Naive thymus-derived CD4-positive, alpha-beta T cell (primary cell): ENCODE data around the gene ATF2. TPM values are rescaled to one million over a fixed set of nuclear protein-coding genes. Genes with fewer than 3 reads are reported as not detected.
A peak's percentile ranks its signal among the peaks of the same experiment; 100 is the strongest.

Experiments used
- ATAC-seq: fragments of 150-1000 bp; cut with Tn5 transposase; 2 replicates; pipeline ENCODE4 v1.10.0; 2021; ENCODE audit warnings: mild to moderate bottlenecking, moderate library complexity
- CTCF ChIA-PET: fragments of 350-600 bp; sonication (Branson Sonifier 250); formaldehyde crosslinking; loops from one replicate; lab custom pipeline; 2021; ENCODE audit warnings: antibody characterized with exemption; lab: Charles Lee
- POLR2A ChIA-PET: fragments of 350-600 bp; sonication (Branson Sonifier 250); formaldehyde crosslinking; loops from one replicate; lab custom pipeline; 2021; ENCODE audit warnings: antibody characterized with exemption, inconsistent platforms; lab: Charles Lee
- DNase-seq, 9 donors: peaks; one replicate each; pipeline versions ENCODE4 v3.0.0 to v3.0.0-alpha.2; 2020 to 2022; ENCODE audit warnings: mixed read lengths in 1 of 9
- H3K27ac ChIP-seq: one replicate; pipeline ENCODE4 v1.7.0; 2013; ENCODE audit warnings: mild to moderate bottlenecking, low read depth, low read length, moderate library complexity
- H3K27me3 ChIP-seq, 2 donors: one replicate each; pipeline ENCODE4 v1.7.0; 2013; ENCODE audit warnings: low read length in 2 of 2, mild to moderate bottlenecking in 2 of 2, moderate library complexity in 2 of 2; ENCODE audit not compliant: control insufficient read depth in 2 of 2, insufficient read depth in 2 of 2
- H3K36me3 ChIP-seq, 3 experiments: 1 replicate in 2 of 3; 2 replicates in 1 of 3; pipeline ENCODE4 v1.7.0; 2013; ENCODE audit warnings: low read length in 3 of 3, mild to moderate bottlenecking in 3 of 3, moderate library complexity in 1 of 3; ENCODE audit not compliant: insufficient read depth in 3 of 3, control insufficient read depth in 2 of 3
- H3K4me1 ChIP-seq, 2 donors: one replicate each; pipeline ENCODE4 v1.7.0; 2013; ENCODE audit warnings: low read length in 2 of 2, mild to moderate bottlenecking in 2 of 2, moderate library complexity in 1 of 2; ENCODE audit not compliant: control insufficient read depth in 2 of 2, insufficient read depth in 2 of 2
- H3K4me3 ChIP-seq: 2 replicates; pipeline ENCODE4 v1.7.0; 2013; ENCODE audit warnings: mild to moderate bottlenecking, low read length
- H3K9me3 ChIP-seq, 3 experiments: 1 replicate in 2 of 3; 2 replicates in 1 of 3; pipeline ENCODE4 v1.7.0; 2013; ENCODE audit warnings: low read length in 3 of 3; ENCODE audit not compliant: control insufficient read depth in 2 of 3
- H3K27ac Mint-ChIP-seq, 9 donors: one replicate each; pipeline ENCODE4 v1.8.0; 2020 to 2022; ENCODE audit warnings: mixed read lengths in 9 of 9, mild to moderate bottlenecking in 8 of 9, moderate library complexity in 5 of 9, inconsistent platforms in 2 of 9
- H3K27me3 Mint-ChIP-seq, 5 donors: one replicate each; pipeline ENCODE4 v1.8.0; 2021 to 2022; ENCODE audit warnings: mixed read lengths in 5 of 5, mild to moderate bottlenecking in 1 of 5
- H3K36me3 Mint-ChIP-seq, 5 donors: one replicate each; pipeline ENCODE4 v1.8.0; 2020 to 2022; ENCODE audit warnings: mixed read lengths in 5 of 5, mild to moderate bottlenecking in 3 of 5, inconsistent platforms in 1 of 5
- H3K4me1 Mint-ChIP-seq, 7 donors: one replicate each; pipeline ENCODE4 v1.8.0; 2020 to 2022; ENCODE audit warnings: mixed read lengths in 7 of 7, mild to moderate bottlenecking in 3 of 7, inconsistent platforms in 1 of 7
- H3K4me3 Mint-ChIP-seq, 10 donors: one replicate each; pipeline ENCODE4 v1.8.0; 2020 to 2022; ENCODE audit warnings: mild to moderate bottlenecking in 10 of 10, mixed read lengths in 10 of 10, moderate library complexity in 6 of 10, inconsistent platforms in 2 of 10
- H3K9me3 Mint-ChIP-seq, 11 donors: one replicate each; pipeline ENCODE4 v1.8.0; 2020 to 2022; ENCODE audit warnings: mixed read lengths in 11 of 11, mild to moderate bottlenecking in 4 of 11, inconsistent platforms in 1 of 11, moderate library complexity in 1 of 11
- intact Hi-C, 2 donors: fragments of 100-400 bp; cut with micrococcal nuclease; formaldehyde crosslinking; loops; one replicate each; pipeline ENCODE4 v1.15.1; 2023
- polyA plus RNA-seq, 2 donors: library from polyadenylated mRNA; unstranded; fragments of 300-500 nt; fragmentation: Illumina TruSeq; gene quantifications; one replicate each; pipeline ENCODE4 v1.2.3, GENCODE V29; 2021
- total RNA-seq, 6 experiments: library from RNA in 5 of 6; stranded (reverse) in 5 of 6; gene quantifications; 1 replicate in 5 of 6; 2 replicates in 1 of 6; pipeline ENCODE4 v1.2.3 and lab custom pipeline; 2021 to 2026

Gene ATF2
- total and polyA plus RNA-seq, 7 experiments from 2014 or later = 29.6 to 67.2 (median 58.7) TPM

- Mint-ChIP-seq H3K4me3 (peak overlapping the region in 1 of 10 donors; percentile 65), H3K36me3 (peaks cover 3 to 20% (median 7%) of the 10 kb centered on the region in 5 donors), H3K27me3 (no peaks in the 10 kb centered on the region), H3K27ac (peak overlapping the region in 2 of 9 donors; percentile 28 to 86), H3K9me3 (no peaks in the 10 kb centered on the region), H3K4me1 (peaks cover 17 to 71% (median 55%) of the 10 kb centered on the region in 7 donors)
- Histone ChIP-seq H3K27ac (no peak overlapping the region), H3K27me3 (no peaks in the 10 kb centered on the region), H3K9me3 (no peaks in the 10 kb centered on the region), H3K4me1 (peaks cover 4 to 5% of the 10 kb centered on the region in 2 donors), H3K4me3 (no peak overlapping the region), H3K36me3 (peaks cover 0 to 1% (median 0%) of the 10 kb centered on the region in 3 experiments)
- ChIA-PET CTCF (interaction anchor here (0.7 kb wide), 1 partner anchor 611 kb away, joined by 8 read pairs; no protein-coding TSS in a partner anchor), POLR2A (interaction anchor here (1.6 kb wide), 1 partner anchor 17 kb away, joined by 4 read pairs; no protein-coding TSS in a partner anchor)
- intact Hi-C loops = loop anchor here in 1 of 2 donors (5.0 kb wide), 1 partner anchor 42 kb away; no protein-coding TSS in a partner anchor
- no peak for DNase-seq
- no peak for ATAC-seq
Observed at GRCh38 chr2:175154661-175155082, 13.3 kb downstream of the ATF2 start.

DNA sequence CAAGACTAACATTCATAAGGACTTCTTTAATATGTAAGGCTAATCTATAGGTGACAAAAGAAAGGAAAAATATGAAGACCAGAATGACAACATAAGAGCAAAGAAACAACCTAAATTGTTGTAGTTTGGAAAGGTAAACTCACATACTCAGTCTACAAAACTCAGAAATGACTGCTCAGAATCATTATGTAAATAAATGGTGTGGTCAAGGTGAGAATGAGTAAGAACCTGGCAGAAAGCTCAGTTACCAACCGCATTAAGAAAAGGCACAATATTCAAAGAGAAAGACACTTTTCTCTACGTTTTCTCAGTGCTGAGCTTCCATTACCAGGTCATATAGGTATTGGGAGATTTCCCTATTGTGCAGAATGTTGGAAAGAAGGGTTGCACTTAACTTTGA is 15.8 kb downstream of the ATF2 start:
- Mint-ChIP-seq H3K27me3 (no peaks in the 10 kb centered on the region), H3K4me1 (peaks cover 16 to 81% (median 68%) of the 10 kb centered on the region in 7 donors), H3K4me3 (no peak overlapping the region), H3K9me3 (no peaks in the 10 kb centered on the region), H3K27ac (peak overlapping the region in 2 of 9 donors; percentile 32 to 61), H3K36me3 (peaks cover 9 to 31% (median 17%) of the 10 kb centered on the region in 5 donors)
- peaks cover 0 to 6% (median 0%) of the 10 kb centered on the region in 3 experiments for H3K36me3 ChIP-seq
- intact Hi-C loops = loop anchor here in 1 of 2 donors (5.0 kb wide), 1 partner anchor 40 kb away; no protein-coding TSS in a partner anchor
- ATAC-seq (no peak), DNase-seq (no peak)
- CTCF ChIA-PET = no interaction called here
- POLR2A ChIA-PET = interaction anchor here (0.6 kb wide), 1 partner anchor 36 kb away, joined by 4 read pairs; no protein-coding TSS in a partner anchor
- no peaks in the 10 kb centered on the region for H3K9me3 ChIP-seq
- no peak overlapping the region for H3K4me3 ChIP-seq
- H3K27me3 ChIP-seq = no peaks in the 10 kb centered on the region
- peaks cover 4 to 5% of the 10 kb centered on the region in 2 donors for H3K4me1 ChIP-seq
- H3K27ac ChIP-seq = no peak overlapping the region

- H3K36me3 ChIP-seq = peaks cover 0 to 6% (median 0%) of the 10 kb centered on the region in 3 experiments
- H3K4me3 ChIP-seq = no peak overlapping the region
- DNase-seq (no peak), ATAC-seq (no peak)
- Mint-ChIP-seq H3K9me3 (no peaks in the 10 kb centered on the region), H3K36me3 (peaks cover 9 to 28% (median 17%) of the 10 kb centered on the region in 5 donors), H3K27me3 (no peaks in the 10 kb centered on the region), H3K4me3 (no peak overlapping the region), H3K27ac (peak overlapping the region in 2 of 9 donors; percentile 32 to 61), H3K4me1 (peaks cover 15 to 77% (median 67%) of the 10 kb centered on the region in 7 donors)
- H3K4me1 ChIP-seq = peaks cover 4 to 5% of the 10 kb centered on the region in 2 donors
- intact Hi-C loops = loop anchor here in 1 of 2 donors (5.0 kb wide), 1 partner anchor 39 kb away; no protein-coding TSS in a partner anchor
- no peak overlapping the region for H3K27ac ChIP-seq
- H3K9me3 ChIP-seq = no peaks in the 10 kb centered on the region
- ChIA-PET POLR2A (no interaction called here), CTCF (interaction anchor here (0.7 kb wide), 1 partner anchor 678 kb away, joined by 3 read pairs; no protein-coding TSS in a partner anchor)
- no peaks in the 10 kb centered on the region for H3K27me3 ChIP-seq
Observed at GRCh38 chr2:175151791-175152190, 16.2 kb downstream of the ATF2 start.

DNA sequence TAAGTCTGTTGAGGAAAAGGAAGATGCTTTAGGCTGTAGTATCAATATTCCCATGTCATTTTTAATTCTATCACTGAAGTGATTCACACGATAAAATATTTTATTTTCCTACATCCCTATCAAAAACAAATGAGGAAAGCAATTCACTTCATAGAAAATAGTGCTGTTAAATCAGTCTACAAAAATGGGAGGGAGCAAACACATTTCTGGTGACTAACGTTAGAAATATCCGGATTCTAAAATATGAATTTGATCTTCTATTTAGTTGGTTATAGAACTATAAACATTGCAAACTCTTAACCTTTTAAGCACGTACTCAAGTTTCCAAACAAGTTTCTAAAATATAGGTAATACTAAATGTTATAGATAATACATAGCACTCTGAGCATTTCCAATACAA is 20.8 kb downstream of the ATF2 start:
- intact Hi-C loops = no loop called here
- CTCF ChIA-PET = interaction anchor here (0.7 kb wide), 1 partner anchor 61 kb away, joined by 3 read pairs; no protein-coding TSS in a partner anchor
- Mint-ChIP-seq H3K4me3 (no peak overlapping the region), H3K27me3 (no peaks in the 10 kb centered on the region), H3K36me3 (peaks cover 9 to 46% (median 31%) of the 10 kb centered on the region in 5 donors), H3K27ac (no peak overlapping the region), H3K9me3 (no peaks in the 10 kb centered on the region), H3K4me1 (peaks cover 12 to 66% (median 49%) of the 10 kb centered on the region in 7 donors)
- no peak overlapping the region for H3K4me3 ChIP-seq
- ATAC-seq (no peak), DNase-seq (no peak)
- no peaks in the 10 kb centered on the region for H3K9me3 ChIP-seq
- peaks cover 0 to 6% (median 0%) of the 10 kb centered on the region in 3 experiments for H3K36me3 ChIP-seq
- POLR2A ChIA-PET = no interaction called here
- H3K27ac ChIP-seq = no peak overlapping the region
- no peaks in the 10 kb centered on the region for H3K27me3 ChIP-seq
- no peaks in the 10 kb centered on the region for H3K4me1 ChIP-seq

- Histone ChIP-seq H3K27ac (no peak overlapping the region), H3K9me3 (no peaks in the 10 kb centered on the region), H3K36me3 (no peaks in the 10 kb centered on the region), H3K4me1 (no peaks in the 10 kb centered on the region), H3K27me3 (no peaks in the 10 kb centered on the region), H3K4me3 (no peak overlapping the region)
- ChIA-PET POLR2A (no interaction called here), CTCF (no interaction called here)
- intact Hi-C loops = no loop called here
- Mint-ChIP-seq H3K36me3 (peaks cover under 1 to 41% (median 23%) of the 10 kb centered on the region in 5 donors), H3K4me3 (no peak overlapping the region), H3K27ac (no peak overlapping the region), H3K4me1 (peaks cover 9 to 54% (median 29%) of the 10 kb centered on the region in 7 donors), H3K9me3 (no peaks in the 10 kb centered on the region), H3K27me3 (no peaks in the 10 kb centered on the region)
- DNase-seq = no peak
- ATAC-seq = no peak
Observed at GRCh38 chr2:175143678-175144077, 24.3 kb downstream of the ATF2 start.

- POLR2A ChIA-PET = no interaction called here
- peaks cover 4 to 43% (median 25%) of the 10 kb centered on the region in 5 donors for H3K36me3 Mint-ChIP-seq
- no peaks in the 10 kb centered on the region for H3K36me3 ChIP-seq
- peaks cover 12 to 54% (median 30%) of the 10 kb centered on the region in 7 donors for H3K4me1 Mint-ChIP-seq
- DNase-seq = no peak
- no peaks in the 10 kb centered on the region for H3K4me1 ChIP-seq
- no peaks in the 10 kb centered on the region for H3K9me3 Mint-ChIP-seq
- H3K4me3 Mint-ChIP-seq = no peak overlapping the region
- intact Hi-C loops = no loop called here
- CTCF ChIA-PET = no interaction called here
- H3K27ac ChIP-seq = no peak overlapping the region
- no peak overlapping the region for H3K27ac Mint-ChIP-seq
- no peaks in the 10 kb centered on the region for H3K27me3 ChIP-seq
- H3K9me3 ChIP-seq = no peaks in the 10 kb centered on the region
- no peaks in the 10 kb centered on the region for H3K27me3 Mint-ChIP-seq
- H3K4me3 ChIP-seq = no peak overlapping the region
- no peak for ATAC-seq
Observed at GRCh38 chr2:175143191-175143590, 24.8 kb downstream of the ATF2 start.
